HepG2 (cell line): ENCODE measurements around the gene PSKH1. TPM values are rescaled to one million over a fixed set of nuclear protein-coding genes. Genes with fewer than 3 reads are reported as not detected.
A peak's percentile ranks its signal among the peaks of the same experiment; 100 is the strongest.

Experiments used
- ETV5 ChIP-seq: IDR thresholded peaks from 2 replicates; pipeline ENCODE4 v1.6.1; 2018; ENCODE audit warnings: missing biosample characterization, missing genetic modification reagents, inconsistent platforms, borderline replicate concordance
- FOXP1 ChIP-seq, 2 experiments: fragments of 450-650 bp in 1 of 2; IDR thresholded peaks; 2 replicates each; pipeline ENCODE4 v1.6.1; 2017 to 2018; ENCODE audit warnings: antibody characterized with exemption in 1 of 2
- HOXA9 ChIP-seq: sonication (generic); formaldehyde crosslinking; IDR thresholded peaks from 2 replicates; pipeline ENCODE4 v1.8.1; 2022; ENCODE audit warnings: missing genetic modification reagents, mild to moderate bottlenecking, moderate library complexity, borderline replicate concordance
- IRF9 ChIP-seq: sonication (generic); formaldehyde crosslinking; IDR thresholded peaks from 2 replicates; pipeline ENCODE4 v1.8.0; 2022; ENCODE audit warnings: missing genetic modification reagents, mild to moderate bottlenecking, borderline replicate concordance
- KLF13 ChIP-seq: sonication (generic); formaldehyde crosslinking; IDR thresholded peaks from 2 replicates; pipeline ENCODE4 v1.4.0; 2020; ENCODE audit warnings: mild to moderate bottlenecking, missing genetic modification reagents
- KLF15 ChIP-seq: sonication (generic); formaldehyde crosslinking; IDR thresholded peaks from 2 replicates; pipeline ENCODE4 v1.8.1; 2023; ENCODE audit warnings: borderline replicate concordance, mild to moderate bottlenecking, inconsistent platforms, missing genetic modification reagents, mixed read lengths
- KLF6 ChIP-seq: IDR thresholded peaks from 2 replicates; pipeline ENCODE4 v1.8.0; 2016; ENCODE audit warnings: missing biosample characterization, missing genetic modification reagents
- NR3C1 ChIP-seq: sonication (generic); formaldehyde crosslinking; IDR thresholded peaks from 2 replicates; pipeline ENCODE4 v1.4.0; 2020; ENCODE audit warnings: missing genetic modification reagents
- SMARCC2 ChIP-seq: fragments of 450-650 bp; IDR thresholded peaks from 2 replicates; pipeline ENCODE4 v1.6.1; 2017; ENCODE audit warnings: antibody characterized with exemption, mild to moderate bottlenecking
- STAT5B ChIP-seq: sonication (generic); formaldehyde crosslinking; IDR thresholded peaks from 2 replicates; pipeline ENCODE4 v1.4.0; 2020; ENCODE audit warnings: missing genetic modification reagents
- TFAP4 ChIP-seq: sonication (generic); IDR thresholded peaks from 2 replicates; pipeline ENCODE4 v1.6.1; 2016; ENCODE audit warnings: low read depth, borderline replicate concordance
- TGIF2 ChIP-seq: IDR thresholded peaks from 2 replicates; pipeline ENCODE4 v1.6.1; 2016; ENCODE audit warnings: control low read depth, missing compliant biosample characterization
- ZBTB1 ChIP-seq: sonication (generic); formaldehyde crosslinking; IDR thresholded peaks from 2 replicates; pipeline ENCODE4 v1.4.0; 2020; ENCODE audit warnings: missing genetic modification reagents, borderline replicate concordance
- ZFP37 ChIP-seq: sonication (generic); formaldehyde crosslinking; IDR thresholded peaks from 2 replicates; pipeline ENCODE4 v1.4.0; 2020; ENCODE audit warnings: missing genetic modification reagents, borderline replicate concordance
- ZMYM3 ChIP-seq: sonication (generic); formaldehyde crosslinking; IDR thresholded peaks from 2 replicates; pipeline ENCODE4 v1.5.1; 2020; ENCODE audit warnings: mild to moderate bottlenecking, missing genetic modification reagents
- ZNF281 ChIP-seq: sonication (generic); formaldehyde crosslinking; IDR thresholded peaks from 2 replicates; pipeline ENCODE4 v1.4.0; 2020; ENCODE audit warnings: missing genetic modification reagents, borderline replicate concordance
- ZNF350 ChIP-seq: sonication (generic); formaldehyde crosslinking; IDR thresholded peaks from 2 replicates; pipeline ENCODE4 v1.4.0; 2020; ENCODE audit warnings: mild to moderate bottlenecking, low read depth, missing genetic modification reagents, borderline replicate concordance
- ZNF501 ChIP-seq: sonication (generic); formaldehyde crosslinking; IDR thresholded peaks from 2 replicates; pipeline ENCODE4 v1.5.1; 2020; ENCODE audit warnings: mild to moderate bottlenecking, moderate library complexity, missing genetic modification reagents
- ZNF543 ChIP-seq: sonication (generic); formaldehyde crosslinking; IDR thresholded peaks from 2 replicates; pipeline ENCODE4 v1.4.0; 2020; ENCODE audit warnings: mild to moderate bottlenecking, missing genetic modification reagents
- ZNF547 ChIP-seq: sonication (generic); formaldehyde crosslinking; IDR thresholded peaks from 2 replicates; pipeline ENCODE4 v1.5.1; 2020; ENCODE audit warnings: mild to moderate bottlenecking, missing genetic modification reagents
- ZNF878 ChIP-seq: sonication (generic); formaldehyde crosslinking; IDR thresholded peaks from 2 replicates; pipeline ENCODE4 v1.8.1; 2023; ENCODE audit warnings: mild to moderate bottlenecking, missing genetic modification reagents, moderate library complexity
- ZXDC ChIP-seq: sonication (generic); formaldehyde crosslinking; IDR thresholded peaks from 2 replicates; pipeline ENCODE4 v1.5.0; 2020; ENCODE audit warnings: mild to moderate bottlenecking, missing genetic modification reagents
- polyA plus RNA-seq, 8 experiments: library from polyadenylated mRNA; depleted of rRNA in 3 of 8; stranded (reverse) in 7 of 8; unstranded in 1 of 8; fragments of >200 nt; fragmentation: Illumina TruSeq in 4 of 8; extraction: Trizol in 4 of 8; gene quantifications; 2 replicates each; pipeline versions ENCODE4 v1.2.1 to v1.2.3, GENCODE V29; 2011 to 2016; ENCODE audit warnings: low read depth in 4 of 8, missing spikeins in 1 of 8, mixed read lengths in 1 of 8; ENCODE audit not compliant: insufficient read depth in 1 of 8
- total RNA-seq, 5 experiments: library from RNA; depleted of rRNA; stranded (reverse); fragments of >200 nt; fragmentation: Illumina TruSeq; extraction: Trizol; gene quantifications; 2 replicates each; pipeline ENCODE4 v1.2.3, GENCODE V29; 2016; ENCODE audit warnings: low read depth in 1 of 5

PSKH1 gene
- total and polyA plus RNA-seq, 2 of the 13 experiments (the other 11 are each of a cell fraction or from before 2014, with no cell fraction given), result 8.4 to 19.1 TPM

GRCh38 chr16:67968400-67969253 lies 75.6 kb downstream of the PSKH1 start, which contains the start of gene SLC12A4 (continued):
- peak; percentile 53; the same call in 1 of the 2 replicates for TF ChIP-seq TFAP4
- TF ChIP-seq ZNF501 (CRISPR knock-in tag), result peak; percentile 92
- no peak for TF ChIP-seq SMARCC2
- TF ChIP-seq ZFP37, result no peak
- no peak for TF ChIP-seq FOXP1 (IDR thresholded peaks at IDR 0.05)
- 0 out of 2 replicates have a peak, but pooled peaks have one; percentile 12 for TF ChIP-seq FOXP1 (CRISPR knock-in tag; IDR thresholded peaks at IDR 0.05)
- no peak for TF ChIP-seq KLF13
- peak; percentile 60; the same call in 1 of the 2 replicates for TF ChIP-seq KLF6 (CRISPR knock-in tag)
- TF ChIP-seq IRF9 (CRISPR knock-in tag), result no peak
- TF ChIP-seq TGIF2 (CRISPR knock-in tag), result no peak
- TF ChIP-seq ZNF547, result peak; percentile 59; the same call in 1 of the 2 replicates
- TF ChIP-seq ZNF878, result peak; percentile 82; the same call in 1 of the 2 replicates
- TF ChIP-seq STAT5B (CRISPR knock-in tag), result no peak
- peak; percentile 83 for TF ChIP-seq ETV5 (CRISPR knock-in tag)
- TF ChIP-seq ZNF543 (CRISPR knock-in tag), result peak; percentile 99
- TF ChIP-seq ZNF350 (CRISPR knock-in tag), result peak; percentile 77
- peak; percentile 79; the same call in 1 of the 2 replicates for TF ChIP-seq ZXDC (CRISPR knock-in tag)
- 0 out of 2 replicates have a peak, but pooled peaks have one; percentile 8 for TF ChIP-seq ZNF281 (CRISPR knock-in tag)
- no peak for TF ChIP-seq ZBTB1
- peak; percentile 70; the same call in 1 of the 2 replicates for TF ChIP-seq HOXA9 (CRISPR knock-in tag)
- TF ChIP-seq ZMYM3, result peak; percentile 100
- TF ChIP-seq NR3C1 (CRISPR knock-in tag), result no peak
- TF ChIP-seq KLF15 (CRISPR knock-in tag), result no peak
